Fibroblast of mammary gland (primary cell): ENCODE measurements around the gene GOLT1B.

Experiments
- DNase-seq: peaks from one replicate; pipeline ENCODE4 v3.0.0-alpha.2; 2010; ENCODE audit warnings: low read depth
- H3K4me3 ChIP-seq: 2 replicates; pipeline ENCODE4 v1.5.1; 2011; ENCODE audit warnings: low read depth, mild to moderate bottlenecking, low read length, moderate library complexity; ENCODE audit not compliant: control insufficient read depth
- CTCF ChIP-seq: conservative IDR thresholded peaks from 2 replicates; pipeline ENCODE4 v1.5.1; 2011; ENCODE audit warnings: low read depth, low read length, inconsistent platforms; ENCODE audit not compliant: control insufficient read depth, insufficient read depth

GOLT1B gene

GRCh38 chr12:21472197-21472823 is 29.3 kb upstream of the GOLT1B start:
- DNase-seq: no peak
- H3K4me3 ChIP-seq: no peak overlapping the region
- TF ChIP-seq CTCF: no peak

GRCh38 chr12:21475552-21475951 is 26.0 kb upstream of the GOLT1B start:
- H3K4me3 ChIP-seq: no peak overlapping the region
- DNase-seq: no peak
- no peak for TF ChIP-seq CTCF

- peak; percentile 83 for DNase-seq
- no peak overlapping the region for H3K4me3 ChIP-seq
- no peak for TF ChIP-seq CTCF
These were observed 24.6 kb upstream of the GOLT1B start for GRCh38 chr12:21476949-21477348.

- no peak for DNase-seq
- TF ChIP-seq CTCF: no peak
- H3K4me3 ChIP-seq: no peak overlapping the region
These were observed 22.7 kb upstream of the GOLT1B start for GRCh38 chr12:21478756-21479455.

GRCh38 chr12:21483531-21483930 is 18.1 kb upstream of the GOLT1B start:
- TF ChIP-seq CTCF: no peak
- H3K4me3 ChIP-seq: no peak overlapping the region
- DNase-seq: no peak

GRCh38 chr12:21485998-21486397 is 15.6 kb upstream of the GOLT1B start:
- no peak for DNase-seq
- H3K4me3 ChIP-seq: no peak overlapping the region
- no peak for TF ChIP-seq CTCF
